Keratinocyte (primary cell): ENCODE data around the gene KCNS3. TPM values are rescaled to one million over a fixed set of nuclear protein-coding genes. Genes with fewer than 3 reads are reported as not detected.

Source experiments
- DNase-seq: peaks from one replicate; pipeline ENCODE4 v3.0.0-alpha.2; 2011; ENCODE audit warnings: low read depth, missing footprints, low spot score
- FAIRE-seq: peaks from 2 replicates; lab custom pipeline; 2011; peaks lifted over from hg19 to GRCh38; lab: Jason Lieb, UNC
- H2AFZ ChIP-seq: 2 replicates; pipeline ENCODE4 v1.6.0; 2012; ENCODE audit warnings: low read length, control low read depth, inconsistent platforms; ENCODE audit not compliant: control insufficient read depth
- H3K27ac ChIP-seq: 2 replicates; pipeline ENCODE4 v1.5.1; 2011; ENCODE audit warnings: low read length; ENCODE audit not compliant: control insufficient read depth, insufficient read depth
- H3K27me3 ChIP-seq: 3 replicates; pipeline ENCODE4 v1.6.0; 2011; ENCODE audit warnings: low read length; ENCODE audit not compliant: control insufficient read depth, insufficient read depth; ENCODE audit errors: extremely low read depth
- H3K36me3 ChIP-seq, 2 experiments: 2 replicates in 1 of 2; 3 replicates in 1 of 2; pipeline ENCODE4 v1.5.1; 2011; ENCODE audit warnings: low read length in 2 of 2, mild to moderate bottlenecking in 1 of 2; ENCODE audit not compliant: control insufficient read depth in 2 of 2, insufficient read depth in 2 of 2; ENCODE audit errors: extremely low read depth in 1 of 2
- H3K4me1 ChIP-seq: 3 replicates; pipeline ENCODE4 v1.5.1; 2011; ENCODE audit warnings: low read length; ENCODE audit not compliant: control insufficient read depth, insufficient read depth; ENCODE audit errors: extremely low read depth
- H3K4me2 ChIP-seq: 3 replicates; pipeline ENCODE4 v1.6.0; 2011; ENCODE audit warnings: low read depth, low read length; ENCODE audit not compliant: control insufficient read depth, insufficient read depth; ENCODE audit errors: extremely low read depth
- H3K4me3 ChIP-seq, 3 experiments: fragments of 200-600 bp in 1 of 3; sonication (generic) in 1 of 3; 2 replicates in 2 of 3; 3 replicates in 1 of 3; pipeline ENCODE4 v1.5.1; 2011 to 2016; ENCODE audit warnings: low read length in 3 of 3, mild to moderate bottlenecking in 3 of 3, control low read depth in 2 of 3, inconsistent platforms in 1 of 3, low read depth in 1 of 3, mixed read lengths in 1 of 3, mixed run types in 1 of 3, moderate library complexity in 1 of 3; ENCODE audit not compliant: control insufficient read depth in 2 of 3, insufficient read depth in 2 of 3; ENCODE audit errors: extremely low read depth in 1 of 3
- H3K79me2 ChIP-seq: 2 replicates; pipeline ENCODE4 v1.6.0; 2012; ENCODE audit warnings: low read length; ENCODE audit not compliant: control insufficient read depth, insufficient read depth
- H3K9ac ChIP-seq: 3 replicates; pipeline ENCODE4 v1.6.0; 2011; ENCODE audit warnings: low read length; ENCODE audit not compliant: control insufficient read depth, insufficient read depth; ENCODE audit errors: extremely low read depth
- H3K9me1 ChIP-seq: 3 replicates; pipeline ENCODE4 v1.6.0; 2011; ENCODE audit warnings: low read length; ENCODE audit not compliant: control insufficient read depth, insufficient read depth; ENCODE audit errors: extremely low read depth
- H3K9me3 ChIP-seq: 2 replicates; pipeline ENCODE4 v1.5.1; 2012; ENCODE audit warnings: low read depth, low read length; ENCODE audit not compliant: control insufficient read depth
- H4K20me1 ChIP-seq: 3 replicates; pipeline ENCODE4 v1.6.0; 2011; ENCODE audit warnings: low read length; ENCODE audit not compliant: control insufficient read depth, insufficient read depth; ENCODE audit errors: extremely low read depth
- CTCF ChIP-seq, 3 experiments: IDR thresholded peaks in 1 of 3; conservative IDR thresholded peaks in 1 of 3; optimal IDR thresholded peaks in 1 of 3; 2 replicates in 2 of 3; 3 replicates in 1 of 3; pipeline versions ENCODE3 to v1.5.1; 2011; ENCODE audit warnings: low read length in 3 of 3, mild to moderate bottlenecking in 3 of 3, moderate library complexity in 2 of 3, control low read depth in 1 of 3, inconsistent platforms in 1 of 3; ENCODE audit not compliant: insufficient read depth in 2 of 3; ENCODE audit errors: extremely low read depth in 1 of 3
- EZH2 ChIP-seq: IDR thresholded peaks from one replicate; pipeline ENCODE4 v1.6.1; 2012; ENCODE audit warnings: inconsistent platforms, mild to moderate bottlenecking, low read length, moderate library complexity
- dilution Hi-C: fragments of 300-500 bp; cut with MboI; formaldehyde crosslinking; loops from one replicate; pipeline ENCODE4 v1.7.0; 2020; ENCODE audit warnings: low sequenced_read_pairs; ENCODE audit not compliant: extremely low pct_ligation_motif_present
- polyA plus RNA-seq, 5 experiments: library from polyadenylated mRNA; depleted of rRNA in 3 of 5; stranded (reverse) in 3 of 5; stranded (forward) in 1 of 5; unstranded in 1 of 5; fragments of >200 nt; gene quantifications; 1 replicate in 1 of 5; 2 replicates in 3 of 5; 3 replicates in 1 of 5; pipeline versions ENCODE4 v1.2.1 to v1.2.3, GENCODE V29; 2011 to 2012; ENCODE audit warnings: missing spikeins in 2 of 5, low read depth in 1 of 5, low replicate concordance in 1 of 5

Gene KCNS3
- polyA plus RNA-seq, 1 donor (not counting 4 experiments of a cell fraction or from before 2014, with no cell fraction given), result 7.3 TPM

- Histone ChIP-seq H4K20me1 (no peaks in the 10 kb centered on the region), H3K79me2 (no peaks in the 10 kb centered on the region), H3K4me3 (no peak overlapping the region), H2AFZ (no peak overlapping the region), H3K27ac (no peak overlapping the region), H3K4me2 (no peak overlapping the region), H3K4me1 (no peaks in the 10 kb centered on the region), H3K9ac (no peak overlapping the region), H3K36me3 (no peaks in the 10 kb centered on the region), H3K9me1 (no peaks in the 10 kb centered on the region), H3K27me3 (no peaks in the 10 kb centered on the region), H3K9me3 (no peaks in the 10 kb centered on the region)
- dilution Hi-C loops, result no loop called here
- no peak for FAIRE-seq
- no peak for DNase-seq
- TF ChIP-seq EZH2 (no peak), CTCF (optimal IDR thresholded peaks at IDR 0.05 in 1 of 3, IDR thresholded peaks at IDR 0.05 in 1 of 3, conservative IDR thresholded peaks at IDR 0.05 in 1 of 3; ENCODE audit: extremely low read depth in 1 of 3, insufficient read depth in 2 of 3, low read length in 3 of 3) (no peak)
Measured at GRCh38 chr2:17943444-17943843, 65.0 kb downstream of the KCNS3 start.

- TF ChIP-seq EZH2 (no peak), CTCF (optimal IDR thresholded peaks at IDR 0.05 in 1 of 3, IDR thresholded peaks at IDR 0.05 in 1 of 3, conservative IDR thresholded peaks at IDR 0.05 in 1 of 3; ENCODE audit: extremely low read depth in 1 of 3, insufficient read depth in 2 of 3, low read length in 3 of 3) (no peak)
- DNase-seq (no peak), FAIRE-seq (no peak)
- H3K79me2 ChIP-seq, result no peaks in the 10 kb centered on the region
- H3K27ac ChIP-seq, result no peak overlapping the region
- H3K4me3 ChIP-seq, result no peak overlapping the region
- no peak overlapping the region for H3K9ac ChIP-seq
- H3K4me1 ChIP-seq, result no peaks in the 10 kb centered on the region
- no peaks in the 10 kb centered on the region for H3K9me3 ChIP-seq
- no peaks in the 10 kb centered on the region for H3K27me3 ChIP-seq
- H4K20me1 ChIP-seq, result no peaks in the 10 kb centered on the region
- no peaks in the 10 kb centered on the region for H3K36me3 ChIP-seq
- no peak overlapping the region for H2AFZ ChIP-seq
- H3K4me2 ChIP-seq, result no peak overlapping the region
- no peaks in the 10 kb centered on the region for H3K9me1 ChIP-seq
- dilution Hi-C loops, result no loop called here
Measured at GRCh38 chr2:17947113-17947512, 68.6 kb downstream of the KCNS3 start.
